ENCODE data around the gene MRGPRX2. TPM values are rescaled to one million over a fixed set of nuclear protein-coding genes. Genes with fewer than 3 reads are reported as not detected.

The MRGPRX2 gene
- total RNA-seq, 1 donor from 2014 or later, result not detected

- no peaks in the 10 kb centered on the region for H3K9me3 Mint-ChIP-seq (ENCODE audit: unreplicated experiment)
- TF ChIP-seq CTCF (IDR thresholded peaks at IDR 0.05; ENCODE audit: partially characterized antibody, unreplicated experiment), result no peak
- H3K27ac Mint-ChIP-seq (ENCODE audit: unreplicated experiment), result no peak overlapping the region
- no peaks in the 10 kb centered on the region for H3K4me1 Mint-ChIP-seq (ENCODE audit: low read depth, unreplicated experiment)
- H3K36me3 Mint-ChIP-seq (ENCODE audit: unreplicated experiment), result no peaks in the 10 kb centered on the region
- H3K4me3 Mint-ChIP-seq (ENCODE audit: unreplicated experiment), result no peak overlapping the region
- no peak for DNase-seq
- no peaks in the 10 kb centered on the region for H3K27me3 Mint-ChIP-seq (ENCODE audit: unreplicated experiment)
Observed at GRCh38 chr11:19032990-19033389, 27.5 kb downstream of the MRGPRX2 start.

- H3K27me3 Mint-ChIP-seq (ENCODE audit: unreplicated experiment), result peaks cover 2% of the 10 kb centered on the region
- H3K4me1 Mint-ChIP-seq (ENCODE audit: low read depth, unreplicated experiment), result no peaks in the 10 kb centered on the region
- no peaks in the 10 kb centered on the region for H3K36me3 Mint-ChIP-seq (ENCODE audit: unreplicated experiment)
- H3K4me3 Mint-ChIP-seq (ENCODE audit: unreplicated experiment), result no peak overlapping the region
- TF ChIP-seq CTCF (IDR thresholded peaks at IDR 0.05; ENCODE audit: partially characterized antibody, unreplicated experiment), result no peak
- H3K27ac Mint-ChIP-seq (ENCODE audit: unreplicated experiment), result no peak overlapping the region
- no peak for DNase-seq
- H3K9me3 Mint-ChIP-seq (ENCODE audit: unreplicated experiment), result no peaks in the 10 kb centered on the region
Observed at GRCh38 chr11:19027829-19028595, 32.5 kb downstream of the MRGPRX2 start.

- H3K36me3 Mint-ChIP-seq (ENCODE audit: unreplicated experiment), result no peaks in the 10 kb centered on the region
- H3K9me3 Mint-ChIP-seq (ENCODE audit: unreplicated experiment), result no peaks in the 10 kb centered on the region
- TF ChIP-seq CTCF (IDR thresholded peaks at IDR 0.05; ENCODE audit: partially characterized antibody, unreplicated experiment), result no peak
- H3K4me3 Mint-ChIP-seq (ENCODE audit: unreplicated experiment), result no peak overlapping the region
- no peak overlapping the region for H3K27ac Mint-ChIP-seq (ENCODE audit: unreplicated experiment)
- no peaks in the 10 kb centered on the region for H3K4me1 Mint-ChIP-seq (ENCODE audit: low read depth, unreplicated experiment)
- peaks cover 2% of the 10 kb centered on the region for H3K27me3 Mint-ChIP-seq (ENCODE audit: unreplicated experiment)
- no peak for DNase-seq
Observed at GRCh38 chr11:19026862-19027261, 33.7 kb downstream of the MRGPRX2 start.

GRCh38 chr11:19025481-19026406, 34.8 kb downstream of the MRGPRX2 start:
- H3K9me3 Mint-ChIP-seq (ENCODE audit: unreplicated experiment), result no peaks in the 10 kb centered on the region
- H3K27ac Mint-ChIP-seq (ENCODE audit: unreplicated experiment), result no peak overlapping the region
- no peaks in the 10 kb centered on the region for H3K4me1 Mint-ChIP-seq (ENCODE audit: low read depth, unreplicated experiment)
- no peak for TF ChIP-seq CTCF (IDR thresholded peaks at IDR 0.05; ENCODE audit: partially characterized antibody, unreplicated experiment)
- no peaks in the 10 kb centered on the region for H3K36me3 Mint-ChIP-seq (ENCODE audit: unreplicated experiment)
- peaks cover 2% of the 10 kb centered on the region for H3K27me3 Mint-ChIP-seq (ENCODE audit: unreplicated experiment)
- no peak overlapping the region for H3K4me3 Mint-ChIP-seq (ENCODE audit: unreplicated experiment)
- DNase-seq, result no peak
